ENCODE data around the gene TMEM123. TPM values are rescaled to one million over a fixed set of nuclear protein-coding genes. Genes with fewer than 3 reads are reported as not detected.
"Not testable (repeated sequence)": the region's sequence is repeated elsewhere in the genome, so short reads cannot be mapped to it uniquely, and the experiment has no call there.

TMEM123 gene
- total and polyA plus RNA-seq, 10 of the 15 experiments (the other 5 are each of a cell fraction or from before 2014, with no cell fraction given), result 35.1 to 667 (median 123) TPM

- RAD21 ChIA-PET (ENCODE audit: unreplicated experiment); ATAC-seq; H3K9me3 ChIP-seq (replicated peaks; ENCODE audit: control insufficient read depth, insufficient read depth, low read length); H3K4me3 ChIP-seq; in situ Hi-C loops (cut with MboI); DNase-seq (ENCODE audit: low read depth, low spot score); H3K27ac ChIP-seq (ENCODE audit: control insufficient read depth, insufficient read depth); H2AFZ ChIP-seq (ENCODE audit: control insufficient read depth, low read depth, low read length); FAIRE-seq; BruUV-seq (replicated peaks); H3K4me1 ChIP-seq (ENCODE audit: control insufficient read depth, insufficient read depth, low read length); POLR2A ChIA-PET; H3K4me2 ChIP-seq (ENCODE audit: control insufficient read depth, insufficient read depth); intact Hi-C loops (cut with micrococcal nuclease; ENCODE audit: unreplicated experiment); H3K9ac ChIP-seq (ENCODE audit: control insufficient read depth, insufficient read depth, low read length); SMC1A ChIA-PET (ENCODE audit: uncharacterized antibody, unreplicated experiment); H3K27me3 ChIP-seq (replicated peaks in 1 of 2; ENCODE audit: control insufficient read depth in 2 of 2, insufficient read depth in 2 of 2, low read length in 1 of 2); H4K20me1 ChIP-seq (ENCODE audit: control insufficient read depth, insufficient read depth): not testable (repeated sequence)
- peaks cover 45% of the 10 kb centered on the region for H3K79me2 ChIP-seq (ENCODE audit: control insufficient read depth, insufficient read depth, low read length)
- 87% methylated on average over 4 of the region's 4 CpGs for WGBS (ENCODE audit: insufficient coverage, insufficient replicate concordance, low lambda C conversion rate, missing lambda C conversion rate)
- CTCF ChIA-PET, result interaction anchor here (0.6 kb wide), 1 partner anchor 171 kb away, joined by 3 read pairs; no protein-coding TSS in a partner anchor
- H3K36me3 ChIP-seq (ENCODE audit: control insufficient read depth in 2 of 2, insufficient read depth in 2 of 2, low read length in 1 of 2), result peaks cover 0 to 19% of the 10 kb centered on the region in 2 experiments
Measured at GRCh38 chr11:102444142-102444541, 8.4 kb downstream of the TMEM123 start.

- H3K27ac ChIP-seq (ENCODE audit: control insufficient read depth, insufficient read depth); H3K4me2 ChIP-seq (ENCODE audit: control insufficient read depth, insufficient read depth); H3K4me1 ChIP-seq (ENCODE audit: control insufficient read depth, insufficient read depth, low read length); in situ Hi-C loops (cut with MboI); H2AFZ ChIP-seq (ENCODE audit: control insufficient read depth, low read depth, low read length); RAD21 ChIA-PET (ENCODE audit: unreplicated experiment); H4K20me1 ChIP-seq (ENCODE audit: control insufficient read depth, insufficient read depth); H3K27me3 ChIP-seq (replicated peaks in 1 of 2; ENCODE audit: control insufficient read depth in 2 of 2, insufficient read depth in 2 of 2, low read length in 1 of 2); POLR2A ChIA-PET; H3K9ac ChIP-seq (ENCODE audit: control insufficient read depth, insufficient read depth, low read length); CTCF ChIA-PET; DNase-seq (ENCODE audit: low read depth, low spot score); intact Hi-C loops (cut with micrococcal nuclease; ENCODE audit: unreplicated experiment); BruUV-seq (replicated peaks); H3K36me3 ChIP-seq (ENCODE audit: control insufficient read depth in 2 of 2, insufficient read depth in 2 of 2, low read length in 1 of 2); H3K4me3 ChIP-seq; FAIRE-seq; ATAC-seq: not testable (repeated sequence)
- SMC1A ChIA-PET (ENCODE audit: uncharacterized antibody, unreplicated experiment), result interaction anchor here (1.1 to 1.6 kb wide), 2 partner anchors 18 to 80 kb away, joined by 3 read pairs; no protein-coding TSS in a partner anchor
- peaks cover 16% of the 10 kb centered on the region for H3K79me2 ChIP-seq (ENCODE audit: control insufficient read depth, insufficient read depth, low read length)
- WGBS (ENCODE audit: insufficient coverage, insufficient replicate concordance, low lambda C conversion rate, missing lambda C conversion rate), result 65% methylated on average over 4 of the region's 4 CpGs
- H3K9me3 ChIP-seq (replicated peaks; ENCODE audit: control insufficient read depth, insufficient read depth, low read length), result peaks cover 11% of the 10 kb centered on the region
Measured at GRCh38 chr11:102439063-102439363, 13.6 kb downstream of the TMEM123 start.

All from GM12878 (cell line).